GM21367 (cell line): ENCODE results near the gene TTC13.
"Not testable (repeated sequence)": the region's sequence is repeated elsewhere in the genome, so short reads cannot be mapped to it uniquely, and the experiment has no call there.

Source experiments
- ATAC-seq: cut with Tn5 transposase; IDR thresholded peaks from one replicate; pipeline ENCODE4 v1.9.1; 2021; ENCODE audit not compliant: unreplicated experiment

TTC13 gene, protein sequence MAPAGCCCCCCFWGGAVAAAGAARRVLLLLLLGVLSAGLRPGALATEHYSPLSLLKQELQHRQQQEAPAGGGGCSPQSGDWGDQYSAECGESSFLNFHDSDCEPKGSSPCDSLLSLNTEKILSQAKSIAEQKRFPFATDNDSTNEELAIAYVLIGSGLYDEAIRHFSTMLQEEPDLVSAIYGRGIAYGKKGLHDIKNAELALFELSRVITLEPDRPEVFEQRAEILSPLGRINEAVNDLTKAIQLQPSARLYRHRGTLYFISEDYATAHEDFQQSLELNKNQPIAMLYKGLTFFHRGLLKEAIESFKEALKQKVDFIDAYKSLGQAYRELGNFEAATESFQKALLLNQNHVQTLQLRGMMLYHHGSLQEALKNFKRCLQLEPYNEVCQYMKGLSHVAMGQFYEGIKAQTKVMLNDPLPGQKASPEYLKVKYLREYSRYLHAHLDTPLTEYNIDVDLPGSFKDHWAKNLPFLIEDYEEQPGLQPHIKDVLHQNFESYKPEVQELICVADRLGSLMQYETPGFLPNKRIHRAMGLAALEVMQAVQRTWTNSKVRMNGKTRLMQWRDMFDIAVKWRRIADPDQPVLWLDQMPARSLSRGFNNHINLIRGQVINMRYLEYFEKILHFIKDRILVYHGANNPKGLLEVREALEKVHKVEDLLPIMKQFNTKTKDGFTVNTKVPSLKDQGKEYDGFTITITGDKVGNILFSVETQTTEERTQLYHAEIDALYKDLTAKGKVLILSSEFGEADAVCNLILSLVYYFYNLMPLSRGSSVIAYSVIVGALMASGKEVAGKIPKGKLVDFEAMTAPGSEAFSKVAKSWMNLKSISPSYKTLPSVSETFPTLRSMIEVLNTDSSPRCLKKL

GRCh38 chr1:230978491-230979388 lies at the start of gene TTC13, which contains the start of gene ARV1:
TSS of gene TTC13 (minus strand) at chr1:230978861. CDS start at chr1:230978830, 31 bp downstream.
TSS of gene ARV1 (plus strand) at chr1:230979094. CDS start at chr1:230979106, 12 bp downstream.
- ATAC-seq = peak; percentile 86

- ATAC-seq = no peak
Measured at GRCh38 chr1:231027971-231028370, 49.3 kb upstream of the TTC13 start.

- ATAC-seq = no peak
Measured at GRCh38 chr1:231027136-231027925, 48.7 kb upstream of the TTC13 start.

- ATAC-seq = no peak
Measured at GRCh38 chr1:231026576-231026975, 47.9 kb upstream of the TTC13 start.

DNA sequence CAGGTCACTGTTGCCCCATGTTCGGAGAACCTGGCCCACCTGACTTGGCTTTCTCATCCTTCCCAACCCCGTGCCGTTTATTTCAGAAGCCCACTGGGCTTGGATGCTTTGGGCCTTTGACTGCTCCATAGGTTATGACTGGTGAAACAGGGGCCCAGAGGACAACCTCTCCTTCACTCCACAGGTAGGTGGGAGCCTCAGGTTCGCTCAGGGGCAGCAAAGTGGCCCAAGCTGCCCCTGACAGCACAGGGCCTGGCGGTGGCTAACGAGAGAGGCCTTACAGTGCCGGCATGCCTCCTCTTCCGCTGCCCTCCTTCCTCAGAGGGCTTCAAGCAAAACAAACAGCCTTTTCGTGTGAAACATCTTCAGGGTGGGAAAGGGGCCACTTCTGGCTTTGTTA lies 44.5 kb upstream of the TTC13 start:
- no peak for ATAC-seq

GRCh38 chr1:231022543-231022942 lies 43.9 kb upstream of the TTC13 start:
- ATAC-seq = not testable (repeated sequence)

- no peak for ATAC-seq
Measured at GRCh38 chr1:231021540-231022031, 42.9 kb upstream of the TTC13 start.

DNA sequence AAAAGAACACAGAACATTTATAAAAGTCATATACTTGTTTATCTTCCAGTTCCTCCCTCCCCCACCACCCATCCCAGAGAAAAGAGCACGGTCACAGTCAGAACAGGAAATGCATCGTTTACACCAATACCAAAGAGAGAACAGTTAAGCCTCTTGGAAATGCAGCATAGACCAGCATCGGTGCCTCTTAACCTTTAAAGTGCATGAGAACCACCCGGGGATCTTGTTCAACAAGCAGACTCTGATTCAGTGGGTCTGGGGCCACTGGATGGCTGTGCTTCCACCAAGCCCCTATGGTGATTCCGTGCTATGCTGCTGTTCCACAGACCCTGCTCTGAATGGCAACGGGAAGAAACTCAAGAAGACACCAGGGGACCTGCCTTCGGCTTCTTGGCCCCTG lies 42.2 kb upstream of the TTC13 start:
- no peak for ATAC-seq

- no peak for ATAC-seq
Measured at GRCh38 chr1:231020139-231020601, 41.5 kb upstream of the TTC13 start.

DNA sequence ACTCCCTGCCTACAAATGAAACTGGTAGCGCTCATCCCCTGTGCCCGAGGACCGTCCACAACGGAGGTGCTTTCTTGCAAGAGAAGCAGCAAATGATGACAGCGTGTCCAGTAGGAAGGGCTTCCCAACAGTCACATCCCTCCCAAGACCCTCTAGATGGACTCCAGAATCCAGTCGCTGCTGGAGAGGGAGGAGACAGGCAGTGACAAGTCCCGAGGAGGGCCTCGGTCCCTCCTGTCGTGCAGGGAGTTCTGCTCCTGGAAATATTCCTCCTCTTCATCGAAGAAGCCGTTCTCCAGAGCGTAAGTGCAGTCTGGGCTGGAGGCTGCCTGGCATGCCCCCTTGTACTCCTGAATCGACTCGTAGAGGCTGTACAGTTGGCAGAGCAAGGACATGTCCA lies 41.0 kb upstream of the TTC13 start:
- ATAC-seq = no peak

DNA sequence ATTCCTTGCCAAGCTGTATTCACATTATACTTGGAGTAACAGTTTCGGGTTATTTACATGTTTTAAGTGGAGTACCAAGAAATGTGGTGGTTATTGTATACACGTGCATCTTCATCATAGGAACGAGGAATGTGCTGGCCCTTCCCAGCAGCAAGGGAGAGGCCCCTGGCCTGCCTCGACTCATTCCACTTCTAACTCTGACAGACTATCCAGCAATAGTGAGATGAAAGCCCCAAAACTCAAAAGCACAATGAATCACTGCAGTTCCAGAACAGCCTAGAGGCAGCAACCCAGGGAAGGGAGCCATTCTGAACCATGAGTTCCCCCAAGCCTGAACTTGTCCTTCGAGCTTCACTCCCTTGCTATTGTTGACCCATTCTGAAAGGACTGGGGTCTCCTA lies 38.3 kb upstream of the TTC13 start:
- no peak for ATAC-seq

DNA sequence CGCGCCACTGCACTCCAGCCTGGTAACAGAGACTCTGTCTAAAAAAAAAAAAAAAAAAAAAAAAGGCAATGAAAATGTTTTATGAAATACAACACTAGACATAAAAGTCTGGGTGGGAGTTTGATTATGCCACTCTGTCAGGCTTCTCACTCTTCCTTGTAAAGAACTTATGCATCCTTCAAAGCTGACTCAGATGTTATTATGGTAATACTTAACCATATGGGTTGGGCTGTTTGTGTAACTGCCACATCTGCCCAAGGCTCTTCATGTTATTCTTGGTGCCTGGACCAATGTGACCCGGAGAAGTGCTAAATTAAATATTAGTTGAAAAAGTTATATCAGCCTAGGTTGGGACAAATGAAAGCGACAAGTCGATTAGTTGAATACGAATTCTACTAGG lies 37.6 kb upstream of the TTC13 start:
- no peak for ATAC-seq

GRCh38 chr1:231013391-231014015 lies 34.8 kb upstream of the TTC13 start:
- no peak for ATAC-seq

- ATAC-seq = no peak
Measured at GRCh38 chr1:231011963-231012362, 33.3 kb upstream of the TTC13 start.

GRCh38 chr1:231011360-231011759 lies 32.7 kb upstream of the TTC13 start:
- ATAC-seq = no peak

- ATAC-seq = not testable (repeated sequence)
Measured at GRCh38 chr1:231007535-231007934, 28.9 kb upstream of the TTC13 start.

GRCh38 chr1:231001892-231002291 lies 23.2 kb upstream of the TTC13 start:
- ATAC-seq = no peak

- no peak for ATAC-seq
Measured at GRCh38 chr1:231000639-231001038, 22.0 kb upstream of the TTC13 start.

DNA sequence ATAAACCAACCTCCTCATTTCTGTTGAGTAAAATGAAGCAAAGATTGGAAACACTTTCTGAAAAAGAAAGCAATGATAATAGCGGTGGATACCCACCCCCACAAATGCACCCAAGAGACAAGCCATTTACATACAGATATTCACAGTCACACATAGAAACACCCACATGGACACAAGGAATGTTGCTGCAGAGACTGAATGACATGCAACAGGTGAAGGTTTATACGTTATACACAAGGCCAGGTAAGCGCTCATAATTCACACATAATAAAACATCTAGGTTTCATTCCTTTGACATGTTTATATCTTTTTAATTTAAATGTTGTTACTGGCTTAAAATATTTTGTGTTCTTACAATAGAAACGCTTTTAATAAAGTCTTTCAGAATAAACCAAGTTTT lies 21.5 kb upstream of the TTC13 start:
- no peak for ATAC-seq
